SK-N-SH treated with all-trans-retinoic acid at 6 μM for 48 hours (cell line): ENCODE measurements around the gene ARL8A.

Source experiments
- PATZ1 ChIP-seq: fragments of 250-450 bp; sonication (Bioruptor Pico); IDR thresholded peaks from 2 replicates; pipeline ENCODE4 v1.8.0; 2020; ENCODE audit warnings: mild to moderate bottlenecking, moderate library complexity, borderline replicate concordance
- POU6F1 ChIP-seq: fragments of 250-450 bp; sonication (Bioruptor Pico); IDR thresholded peaks from 2 replicates; pipeline ENCODE4 v1.8.0; 2021; ENCODE audit warnings: low read depth, mild to moderate bottlenecking, moderate library complexity, borderline replicate concordance
- RARB ChIP-seq: fragments of 250-450 bp; sonication (Bioruptor Pico); IDR thresholded peaks from 2 replicates; pipeline ENCODE4 v1.8.0; 2021; ENCODE audit warnings: mild to moderate bottlenecking, moderate library complexity
- SNAI2 ChIP-seq: fragments of 250-450 bp; sonication (Bioruptor Pico); IDR thresholded peaks from 2 replicates; pipeline ENCODE4 v1.5.0; 2020; ENCODE audit warnings: mild to moderate bottlenecking, moderate library complexity
- TOX ChIP-seq: fragments of 250-450 bp; sonication (Bioruptor Pico); IDR thresholded peaks from 2 replicates; pipeline ENCODE4 v1.8.0; 2021; ENCODE audit warnings: mild to moderate bottlenecking, moderate library complexity, borderline replicate concordance

GRCh38 chr1:202123336-202123813 lies 21.2 kb downstream of the ARL8A start:
- no peak for TF ChIP-seq RARB
- no peak for TF ChIP-seq POU6F1
- TF ChIP-seq TOX (CRISPR knock-in tag), result no peak
- TF ChIP-seq SNAI2 (CRISPR knock-in tag), result no peak
- TF ChIP-seq PATZ1 (CRISPR knock-in tag), result no peak
